Measurements from ENCODE around the gene KIF3A. TPM values are rescaled to one million over a fixed set of nuclear protein-coding genes. Genes with fewer than 3 reads are reported as not detected.

Gene KIF3A
- total RNA-seq, 1 donor from 2014 or later, result 5.2 TPM

DNA sequence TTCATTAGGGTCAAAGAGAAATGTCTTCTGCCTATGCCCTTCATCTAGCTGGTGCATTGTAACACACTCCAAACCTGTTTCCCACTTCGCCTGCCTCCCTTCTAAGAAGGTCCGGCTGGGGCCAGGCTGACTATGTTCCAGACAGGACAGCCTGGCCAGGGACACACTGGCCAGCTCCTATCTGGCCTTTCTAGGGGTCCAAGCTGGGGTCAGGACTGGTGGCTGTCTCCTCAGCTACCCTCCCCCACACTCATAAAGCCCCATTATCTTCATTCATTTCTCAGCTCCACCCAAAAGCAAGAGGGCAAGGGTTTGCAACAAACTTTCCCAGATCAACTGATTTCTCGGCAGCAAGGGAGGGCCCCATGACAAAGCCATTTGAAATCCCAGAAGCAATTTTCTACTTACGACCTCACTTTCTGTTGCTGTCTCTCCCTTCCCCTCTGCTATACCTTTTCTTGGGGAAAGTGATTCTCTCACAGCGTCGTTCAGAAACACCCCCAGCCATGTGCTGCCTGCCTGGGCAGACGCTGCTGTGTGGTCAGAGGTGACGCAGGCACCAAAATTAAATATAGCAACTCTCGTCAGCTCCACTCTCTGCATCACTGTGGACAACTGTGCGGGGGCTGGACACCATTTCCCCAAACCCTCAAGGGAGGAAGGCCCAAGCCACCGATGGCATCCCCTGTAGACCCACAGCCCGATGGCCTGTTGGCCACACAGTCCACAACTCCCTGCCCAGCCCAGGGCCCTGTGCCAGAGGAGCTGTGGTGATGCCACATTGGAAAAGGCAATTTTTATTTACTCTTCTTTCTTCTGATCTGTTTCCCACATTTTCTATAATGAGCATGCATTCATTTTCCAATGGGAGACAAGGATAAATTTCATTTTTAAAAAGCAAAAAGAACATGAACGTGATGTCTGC, 73.3 kb downstream of the KIF3A start:
- DNase-seq (ENCODE audit: low spot score), result no peak

DNA sequence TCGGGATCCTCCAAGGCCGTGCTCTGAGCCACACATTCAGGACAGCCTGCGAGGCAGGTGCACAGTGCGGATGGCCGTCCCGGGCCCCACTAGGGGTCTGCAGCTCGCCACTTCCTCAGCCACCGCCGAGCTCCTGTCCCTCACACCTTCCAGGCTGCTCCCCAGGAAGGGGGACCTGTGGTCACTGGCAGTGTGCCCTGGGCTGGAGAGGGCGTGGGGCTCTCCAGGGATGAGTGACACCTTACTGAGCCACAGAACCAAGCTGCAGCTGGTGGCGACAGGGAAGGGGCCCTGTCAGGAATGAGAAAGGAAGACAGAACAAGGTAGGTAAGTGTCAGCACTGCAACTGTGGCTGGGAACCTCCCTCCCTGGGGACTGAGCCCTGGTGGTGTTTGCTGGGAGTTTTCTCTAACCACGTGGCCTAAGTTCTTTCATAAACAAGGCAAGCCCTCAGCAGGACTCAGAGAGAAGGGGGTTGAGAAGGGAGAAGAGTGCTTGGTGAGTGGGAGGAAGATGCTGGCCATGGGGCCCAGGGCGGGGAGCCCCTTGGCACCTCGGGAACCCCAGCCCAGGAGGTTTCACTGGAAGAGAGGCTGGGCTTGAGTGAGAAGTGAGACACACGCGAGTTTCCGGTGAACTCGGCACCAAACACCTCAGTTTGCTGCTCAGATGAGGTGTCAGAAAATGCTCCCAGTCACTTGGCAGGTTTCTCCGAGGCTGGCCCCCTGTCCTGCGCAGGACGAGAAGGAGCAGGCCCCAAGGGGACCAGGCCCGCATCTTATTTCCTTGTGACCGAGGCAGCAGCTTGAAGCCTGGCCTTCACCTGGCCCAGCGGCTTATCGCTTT, 74.2 kb downstream of the KIF3A start:
- no peak for DNase-seq (ENCODE audit: low spot score)

DNA sequence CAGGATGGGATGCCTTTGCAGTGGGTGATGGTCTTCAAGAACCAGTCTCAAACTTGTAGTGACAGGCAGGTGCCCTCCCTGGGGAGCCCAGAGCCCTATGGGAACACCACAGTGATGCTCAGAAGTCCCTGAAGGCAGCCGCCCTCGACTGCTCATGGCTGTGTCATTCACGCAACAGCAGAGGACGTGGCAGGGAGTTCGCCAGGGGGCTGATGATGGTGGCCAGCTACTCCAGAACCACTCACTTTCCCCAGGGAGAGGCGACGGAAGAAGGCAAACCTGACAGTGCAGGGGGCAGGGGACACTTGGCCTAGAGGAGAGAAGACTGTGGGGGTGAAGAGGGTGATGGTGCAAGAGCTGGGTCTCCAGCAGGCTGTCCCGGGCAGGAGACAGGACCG, 75.3 kb downstream of the KIF3A start:
- DNase-seq (ENCODE audit: low spot score), result no peak

- DNase-seq (ENCODE audit: low spot score), result no peak
These were observed 75.9 kb downstream of the KIF3A start for GRCh38 chr5:132661231-132662003.

DNA sequence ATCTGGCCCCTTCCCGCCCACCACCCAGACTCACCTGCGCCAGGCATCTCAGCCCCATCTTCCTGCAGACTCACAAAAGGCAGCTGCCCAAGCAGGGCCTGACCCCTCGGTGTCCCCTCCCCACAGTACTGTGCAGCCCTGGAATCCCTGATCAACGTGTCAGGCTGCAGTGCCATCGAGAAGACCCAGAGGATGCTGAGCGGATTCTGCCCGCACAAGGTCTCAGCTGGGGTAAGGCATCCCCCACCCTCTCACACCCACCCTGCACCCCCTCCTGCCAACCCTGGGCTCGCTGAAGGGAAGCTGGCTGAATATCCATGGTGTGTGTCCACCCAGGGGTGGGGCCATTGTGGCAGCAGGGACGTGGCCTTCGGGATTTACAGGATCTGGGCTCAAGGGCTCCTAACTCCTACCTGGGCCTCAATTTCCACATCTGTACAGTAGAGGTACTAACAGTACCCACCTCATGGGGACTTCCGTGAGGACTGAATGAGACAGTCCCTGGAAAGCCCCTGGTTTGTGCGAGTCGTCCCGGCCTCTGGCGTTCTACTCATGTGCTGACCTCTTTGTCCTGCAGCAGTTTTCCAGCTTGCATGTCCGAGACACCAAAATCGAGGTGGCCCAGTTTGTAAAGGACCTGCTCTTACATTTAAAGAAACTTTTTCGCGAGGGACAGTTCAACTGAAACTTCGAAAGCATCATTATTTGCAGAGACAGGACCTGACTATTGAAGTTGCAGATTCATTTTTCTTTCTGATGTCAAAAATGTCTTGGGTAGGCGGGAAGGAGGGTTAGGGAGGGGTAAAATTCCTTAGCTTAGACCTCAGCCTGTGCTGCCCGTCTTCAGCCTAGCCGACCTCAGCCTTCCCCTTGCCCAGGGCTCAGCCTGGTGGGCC, 77.5 kb downstream of the KIF3A start:
- no peak for DNase-seq (ENCODE audit: low spot score)

GRCh38 chr5:132658381-132659302, 78.7 kb downstream of the KIF3A start:
- no peak for DNase-seq (ENCODE audit: low spot score)

DNA sequence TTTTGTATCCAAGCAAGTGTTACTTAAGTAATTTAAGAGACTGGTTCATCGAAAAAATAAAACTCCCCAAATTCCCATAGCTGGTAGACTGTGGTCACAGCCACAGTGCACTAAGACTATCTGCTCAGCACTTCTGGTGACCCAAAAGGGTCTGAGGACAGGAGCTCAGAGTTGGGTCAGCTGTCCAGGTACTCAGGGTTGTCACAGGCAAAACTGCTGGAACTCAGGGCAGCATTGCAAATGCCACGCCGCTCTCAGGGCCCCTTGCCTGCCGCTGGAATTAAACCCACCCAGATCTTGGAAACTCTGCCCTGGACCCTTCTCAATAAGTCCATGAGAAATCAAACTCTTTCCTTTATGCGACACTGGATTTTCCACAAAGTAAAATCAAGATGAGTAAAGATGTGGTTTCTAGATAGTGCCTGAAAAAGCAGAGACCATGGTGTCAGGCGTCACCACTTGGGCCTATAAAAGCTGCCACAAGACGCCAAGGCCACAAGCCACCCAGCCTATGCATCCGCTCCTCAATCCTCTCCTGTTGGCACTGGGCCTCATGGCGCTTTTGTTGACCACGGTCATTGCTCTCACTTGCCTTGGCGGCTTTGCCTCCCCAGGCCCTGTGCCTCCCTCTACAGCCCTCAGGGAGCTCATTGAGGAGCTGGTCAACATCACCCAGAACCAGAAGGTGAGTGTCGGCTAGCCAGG, 79.5 kb downstream of the KIF3A start, which contains the start of gene IL13:
IL13 (plus strand) TSS at position 498 of the 705 bp plus-strand sequence; CDS start at position 512, 14 bp downstream.
- DNase-seq (ENCODE audit: low spot score), result no peak

GRCh38 chr5:132656774-132657355, 80.5 kb downstream of the KIF3A start:
- no peak for DNase-seq (ENCODE audit: low spot score)

DNA sequence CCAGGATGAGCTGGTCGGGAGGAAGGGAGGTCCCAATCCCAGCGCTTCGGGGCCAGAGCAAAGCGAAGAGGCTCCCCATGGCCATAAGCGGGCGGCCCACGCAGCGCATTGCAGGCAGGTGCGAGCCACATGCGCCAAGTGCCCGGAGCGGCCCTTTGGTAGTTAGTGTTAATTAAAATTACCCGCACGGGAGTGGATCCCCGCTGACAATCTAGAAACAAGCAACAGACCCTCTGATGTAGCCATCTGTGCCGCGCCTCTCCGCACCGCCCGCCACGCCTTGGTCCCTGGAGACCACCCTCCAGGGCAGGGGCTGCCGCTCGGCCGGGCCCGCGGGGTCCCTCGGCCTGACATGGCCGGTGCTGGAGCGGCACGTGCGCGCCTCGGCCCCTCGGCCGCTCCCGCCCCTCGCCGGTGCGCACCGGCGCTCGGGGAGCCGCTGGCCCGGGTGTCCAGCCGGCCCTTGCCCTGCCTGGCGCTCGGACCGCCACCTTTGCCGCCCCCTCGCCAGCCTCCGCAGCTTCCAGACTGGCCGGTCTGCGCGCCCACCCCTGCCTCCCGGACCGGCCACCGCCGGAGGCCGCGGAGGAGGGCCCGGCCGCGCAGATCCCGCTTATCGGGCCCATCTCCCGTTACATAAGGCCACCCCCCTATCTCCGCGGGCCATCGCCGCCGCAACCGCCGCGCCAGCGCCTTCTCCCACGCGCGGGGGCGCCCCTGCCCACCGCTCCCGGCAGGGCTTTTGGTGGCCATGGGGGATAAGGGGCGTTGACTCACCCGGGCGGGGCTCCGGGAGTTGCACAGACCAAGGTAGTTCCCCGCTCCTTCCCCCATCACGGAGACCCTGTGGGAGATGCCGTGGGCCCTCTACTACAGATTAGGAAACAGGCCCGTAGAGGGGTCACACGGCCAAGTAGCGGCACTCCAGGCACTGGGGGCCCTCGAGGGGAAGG, 81.2 kb downstream of the KIF3A start:
- DNase-seq (ENCODE audit: low spot score), result no peak

- DNase-seq (ENCODE audit: low spot score), result no peak
These were observed 83.6 kb downstream of the KIF3A start for GRCh38 chr5:132653716-132654115.

DNA sequence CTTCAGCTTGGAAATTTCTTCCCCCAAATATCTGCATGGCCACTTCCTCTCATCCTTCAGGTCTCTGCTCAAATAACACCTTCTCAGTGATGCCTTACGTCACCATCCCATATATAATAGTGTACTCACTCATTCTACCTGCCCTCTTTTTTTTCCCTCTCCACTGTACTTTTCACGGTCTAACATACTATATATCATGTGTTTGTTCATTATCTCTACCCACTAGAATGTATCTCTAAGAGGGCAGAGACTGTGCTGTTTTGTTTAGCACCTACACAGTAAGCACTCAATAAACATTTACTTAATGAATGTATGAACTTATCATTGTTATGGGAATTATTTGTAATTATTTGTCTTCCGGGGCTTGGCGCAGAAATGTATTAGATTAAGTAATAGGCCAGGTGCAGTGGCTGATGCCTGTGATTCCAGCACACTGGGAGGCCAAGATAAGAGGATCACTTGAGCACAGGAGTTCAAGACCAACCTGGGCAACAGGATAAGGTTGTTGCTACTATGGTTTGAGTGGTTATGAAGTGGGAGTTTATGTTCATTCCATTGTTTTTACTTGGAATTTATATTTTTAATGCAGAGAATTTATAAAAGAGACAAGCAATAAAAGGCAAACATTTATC, 85.4 kb downstream of the KIF3A start:
- no peak for DNase-seq (ENCODE audit: low spot score)

DNA sequence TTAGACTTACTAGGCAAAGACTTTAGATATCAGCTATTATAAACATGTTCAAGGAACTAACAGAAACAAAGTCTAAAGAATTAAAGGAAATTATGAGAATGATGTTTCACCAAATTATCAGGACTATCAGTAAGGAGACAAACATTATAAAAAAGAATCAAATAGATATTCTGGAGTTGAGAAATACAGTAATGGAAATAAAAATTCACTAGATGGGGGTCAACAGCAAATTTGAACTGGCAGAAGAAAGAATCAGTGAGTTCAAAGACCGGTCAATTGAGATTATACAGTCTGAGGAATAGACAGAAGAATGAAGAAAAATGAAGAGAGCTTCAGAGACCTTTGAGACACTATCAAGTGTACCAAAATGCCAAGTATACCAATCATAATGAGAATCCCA, 89.0 kb downstream of the KIF3A start:
- DNase-seq (ENCODE audit: low spot score), result no peak

- DNase-seq (ENCODE audit: low spot score), result no peak
These were observed 89.9 kb downstream of the KIF3A start for GRCh38 chr5:132647473-132647872.

DNA sequence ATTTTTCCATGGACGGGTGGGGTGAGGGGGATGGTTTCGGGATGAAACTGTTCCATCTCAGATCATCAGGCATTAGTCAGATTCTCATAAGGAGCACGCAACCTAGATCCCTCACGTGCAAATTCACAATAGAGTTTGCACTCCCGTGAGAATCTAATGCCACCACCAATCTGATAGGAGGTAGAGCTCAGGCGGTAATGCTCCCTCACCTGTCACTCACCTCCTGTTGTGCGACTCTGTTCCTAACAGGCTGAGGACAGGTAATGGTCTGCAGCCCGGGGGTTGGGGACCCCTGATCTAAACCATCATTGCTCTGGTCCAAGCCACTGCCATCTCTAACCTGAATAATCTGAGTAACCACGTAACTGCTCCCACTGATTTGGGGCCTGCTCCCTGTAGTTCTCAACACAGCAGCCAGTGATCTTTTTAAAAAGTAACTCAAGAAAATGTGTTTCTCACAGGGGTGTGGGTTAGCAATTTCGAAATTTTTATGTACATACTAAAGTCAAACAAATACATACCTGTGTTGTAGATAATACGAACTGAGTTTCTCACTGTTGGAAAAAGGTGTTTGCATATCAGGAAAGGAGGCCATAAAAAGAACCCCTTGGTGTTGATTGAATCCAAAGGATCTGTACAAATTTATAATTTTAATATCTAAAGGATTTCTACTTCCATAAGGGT, 90.6 kb downstream of the KIF3A start:
- no peak for DNase-seq (ENCODE audit: low spot score)

GRCh38 chr5:132644177-132644576, 93.2 kb downstream of the KIF3A start:
- DNase-seq (ENCODE audit: low spot score), result no peak
